SU-DHL-6 (cell line): ENCODE results near the gene CDC20.

Experiments used
- H2AFZ ChIP-seq: fragments of 200-600 bp; sonication (generic); 2 replicates; pipeline ENCODE4 v1.6.1; 2014; ENCODE audit warnings: low read depth, mild to moderate bottlenecking, moderate library complexity, mixed read lengths, antibody characterized with exemption, low read length; ENCODE audit not compliant: severe bottlenecking
- H3F3A ChIP-seq: fragments of 200-600 bp; shearing (Covaris generic); 2 replicates; pipeline ENCODE4 v1.6.0; 2016; ENCODE audit warnings: antibody characterized with exemption, mild to moderate bottlenecking; ENCODE audit not compliant: insufficient read depth
- H3K27ac ChIP-seq: fragments of 200-600 bp; sonication (generic); 2 replicates; pipeline ENCODE4 v1.5.1; 2016; ENCODE audit warnings: low read depth, mild to moderate bottlenecking, low read length, moderate library complexity, mixed read lengths
- H3K27me3 ChIP-seq: fragments of 200-600 bp; sonication (generic), shearing (Covaris generic); 2 replicates; pipeline ENCODE4 v1.6.0; 2014; ENCODE audit warnings: mild to moderate bottlenecking, low read length
- H3K36me3 ChIP-seq: fragments of 200-600 bp; sonication (generic); 2 replicates; pipeline ENCODE4 v1.6.1; 2014; ENCODE audit warnings: mild to moderate bottlenecking, low read length, mixed read lengths
- H3K4me2 ChIP-seq: fragments of 300-600, 200-600 bp; shearing (Covaris generic), sonication (generic); 2 replicates; pipeline ENCODE4 v1.6.0; 2014; ENCODE audit warnings: low read length, low read depth, mild to moderate bottlenecking; ENCODE audit not compliant: poor library complexity, severe bottlenecking
- H3K4me3 ChIP-seq: fragments of 200-600 bp; sonication (generic); 2 replicates; pipeline ENCODE4 v1.5.1; 2014; ENCODE audit warnings: antibody characterized with exemption, low read length, mild to moderate bottlenecking, mixed read lengths; ENCODE audit not compliant: insufficient read depth, poor library complexity, severe bottlenecking
- H3K79me2 ChIP-seq: fragments of 200-600 bp; sonication (generic); 2 replicates; pipeline ENCODE4 v1.6.1; 2014; ENCODE audit warnings: mild to moderate bottlenecking, low read length, moderate library complexity; ENCODE audit not compliant: insufficient read depth
- H3K9ac ChIP-seq: fragments of 200-600 bp; sonication (generic); 2 replicates; pipeline ENCODE4 v1.7.0; 2014; ENCODE audit warnings: mild to moderate bottlenecking, low read length
- H3K9me2 ChIP-seq: fragments of 200-600 bp; sonication (generic); replicated peaks from 2 replicates; pipeline ENCODE4 v1.6.1; 2014; ENCODE audit warnings: low read length; ENCODE audit not compliant: insufficient read depth
- H3K9me3 ChIP-seq: fragments of 200-600 bp; sonication (generic); 2 replicates; pipeline ENCODE4 v1.6.1; 2014; ENCODE audit warnings: low read length, mixed read lengths; ENCODE audit not compliant: insufficient read depth
- H4K20me1 ChIP-seq: fragments of 200-600 bp; sonication (generic); 2 replicates; pipeline ENCODE4 v1.6.1; 2014; ENCODE audit warnings: low read depth, mild to moderate bottlenecking, antibody characterized with exemption, low read length, moderate library complexity, mixed read lengths
- EZH2phosphoT487 ChIP-seq: fragments of 200-600 bp; sonication (generic), shearing (Covaris generic); conservative IDR thresholded peaks from 2 replicates; pipeline ENCODE4 v1.6.1; 2018; ENCODE audit warnings: mild to moderate bottlenecking, antibody characterized with exemption, low read length, moderate library complexity, mixed read lengths
- TF ChIP-seq, protein P1 (sequence below): fragments of 200-600 bp; sonication (generic); IDR thresholded peaks from one replicate; pipeline ENCODE4 v1.5.1; 2017; ENCODE audit warnings: antibody characterized with exemption, mild to moderate bottlenecking, low read length, moderate library complexity; ENCODE audit not compliant: insufficient read depth, poor library complexity, severe bottlenecking

CDC20 gene

DNA sequence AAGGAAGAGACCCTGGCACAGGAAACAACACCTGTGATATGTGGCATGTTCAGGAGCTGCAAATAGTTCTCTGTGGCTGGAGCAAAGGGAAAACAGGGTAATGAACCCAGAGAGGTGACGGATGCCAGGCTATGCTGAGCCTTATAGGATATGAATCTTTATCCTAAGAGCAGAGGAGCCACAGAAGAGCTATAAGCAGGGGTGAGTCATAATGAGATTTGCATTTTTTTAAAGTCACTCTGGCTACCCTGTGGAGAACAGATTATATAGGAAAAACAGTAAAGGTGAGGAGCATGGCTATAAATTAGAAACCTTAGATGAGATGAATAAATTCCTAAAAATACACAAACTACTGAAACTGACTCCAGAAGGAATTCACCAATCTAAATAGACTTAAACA is 34.0 kb upstream of the CDC20 start:
- Histone ChIP-seq H3K79me2 (no peaks in the 10 kb centered on the region), H3K4me3 (no peak overlapping the region), H3K4me2 (no peak overlapping the region), H4K20me1 (no peaks in the 10 kb centered on the region), H3K9ac (no peak overlapping the region), H3F3A (no peaks in the 10 kb centered on the region), H2AFZ (no peak overlapping the region), H3K27me3 (no peaks in the 10 kb centered on the region), H3K36me3 (no peaks in the 10 kb centered on the region), H3K9me2 (no peaks in the 10 kb centered on the region), H3K9me3 (no peaks in the 10 kb centered on the region; the same call in 1 of the 2 replicates), H3K27ac (no peak overlapping the region)
- TF ChIP-seq EZH2phosphoT487 = no peak
- TF ChIP-seq, protein P1, sequence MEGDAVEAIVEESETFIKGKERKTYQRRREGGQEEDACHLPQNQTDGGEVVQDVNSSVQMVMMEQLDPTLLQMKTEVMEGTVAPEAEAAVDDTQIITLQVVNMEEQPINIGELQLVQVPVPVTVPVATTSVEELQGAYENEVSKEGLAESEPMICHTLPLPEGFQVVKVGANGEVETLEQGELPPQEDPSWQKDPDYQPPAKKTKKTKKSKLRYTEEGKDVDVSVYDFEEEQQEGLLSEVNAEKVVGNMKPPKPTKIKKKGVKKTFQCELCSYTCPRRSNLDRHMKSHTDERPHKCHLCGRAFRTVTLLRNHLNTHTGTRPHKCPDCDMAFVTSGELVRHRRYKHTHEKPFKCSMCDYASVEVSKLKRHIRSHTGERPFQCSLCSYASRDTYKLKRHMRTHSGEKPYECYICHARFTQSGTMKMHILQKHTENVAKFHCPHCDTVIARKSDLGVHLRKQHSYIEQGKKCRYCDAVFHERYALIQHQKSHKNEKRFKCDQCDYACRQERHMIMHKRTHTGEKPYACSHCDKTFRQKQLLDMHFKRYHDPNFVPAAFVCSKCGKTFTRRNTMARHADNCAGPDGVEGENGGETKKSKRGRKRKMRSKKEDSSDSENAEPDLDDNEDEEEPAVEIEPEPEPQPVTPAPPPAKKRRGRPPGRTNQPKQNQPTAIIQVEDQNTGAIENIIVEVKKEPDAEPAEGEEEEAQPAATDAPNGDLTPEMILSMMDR = no peak

DNA sequence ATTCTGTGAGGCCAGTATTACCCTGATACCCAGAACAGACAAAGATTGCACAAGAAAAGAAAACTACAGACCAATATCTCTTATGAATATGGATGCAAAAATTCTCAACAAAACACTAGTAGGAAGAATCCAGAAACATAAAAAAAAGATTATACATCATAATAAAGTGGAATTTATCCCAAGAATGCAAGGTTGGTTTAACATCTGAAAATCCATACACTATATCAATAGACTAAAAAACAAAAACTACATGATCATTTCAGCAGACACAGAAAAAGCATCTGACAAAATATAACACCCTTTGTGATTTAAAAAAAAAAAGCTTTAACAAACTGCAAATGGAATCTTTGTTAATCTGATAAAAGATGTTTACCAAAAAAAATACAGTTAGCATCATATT is 33.4 kb upstream of the CDC20 start:
- no peak overlapping the region for H3K9ac ChIP-seq
- H3K9me3 ChIP-seq = no peaks in the 10 kb centered on the region; the same call in 1 of the 2 replicates
- no peak overlapping the region for H3K4me2 ChIP-seq
- TF ChIP-seq, protein P1 = no peak
- no peak for TF ChIP-seq EZH2phosphoT487
- no peak overlapping the region for H2AFZ ChIP-seq
- no peaks in the 10 kb centered on the region for H3K9me2 ChIP-seq
- no peak overlapping the region for H3K4me3 ChIP-seq
- H3K36me3 ChIP-seq = no peaks in the 10 kb centered on the region
- no peaks in the 10 kb centered on the region for H4K20me1 ChIP-seq
- no peaks in the 10 kb centered on the region for H3K27me3 ChIP-seq
- H3K79me2 ChIP-seq = no peaks in the 10 kb centered on the region
- no peaks in the 10 kb centered on the region for H3F3A ChIP-seq
- no peak overlapping the region for H3K27ac ChIP-seq

DNA sequence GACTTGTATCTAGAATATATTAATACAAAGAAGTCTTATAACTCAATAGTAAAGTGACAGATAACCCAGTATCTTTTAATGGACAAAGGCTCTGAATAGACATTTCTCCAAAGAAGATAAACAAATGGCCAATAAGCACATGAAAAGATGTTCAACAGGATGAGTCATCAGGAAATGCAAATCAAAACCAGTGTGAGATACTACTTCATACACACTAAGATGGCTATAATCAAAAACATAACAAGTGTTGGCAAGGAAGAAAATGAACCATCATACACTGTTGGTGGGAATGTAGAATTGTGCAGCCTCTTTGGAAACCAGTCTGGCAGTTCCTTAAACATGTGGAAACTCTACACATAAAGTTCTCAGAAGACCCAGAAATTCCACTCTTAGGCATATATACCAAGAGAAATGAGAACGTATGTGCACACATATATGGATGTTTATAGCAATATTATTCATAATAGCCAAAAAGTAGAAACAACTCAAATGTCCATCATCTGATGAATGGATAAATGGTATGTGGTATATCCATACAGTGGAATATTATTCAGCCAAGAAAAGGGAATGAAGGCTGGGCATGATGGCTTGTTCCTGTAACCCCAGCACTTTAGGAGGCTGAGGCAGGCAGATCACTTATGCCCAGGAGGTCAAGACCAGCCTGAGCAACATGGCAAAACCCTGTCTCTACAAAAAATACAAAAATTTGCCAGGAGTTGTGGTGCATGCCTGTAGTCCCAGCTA is 31.1 kb upstream of the CDC20 start:
- no peak overlapping the region for H3K4me3 ChIP-seq
- no peaks in the 10 kb centered on the region for H3F3A ChIP-seq
- no peaks in the 10 kb centered on the region; the same call in 1 of the 2 replicates for H3K9me3 ChIP-seq
- no peak for TF ChIP-seq EZH2phosphoT487
- TF ChIP-seq, protein P1 = no peak
- no peak overlapping the region for H3K27ac ChIP-seq
- H3K9ac ChIP-seq = no peak overlapping the region
- no peak overlapping the region for H3K4me2 ChIP-seq
- no peaks in the 10 kb centered on the region for H3K9me2 ChIP-seq
- no peaks in the 10 kb centered on the region for H3K36me3 ChIP-seq
- no peak overlapping the region for H2AFZ ChIP-seq
- H3K27me3 ChIP-seq = no peaks in the 10 kb centered on the region
- no peaks in the 10 kb centered on the region for H3K79me2 ChIP-seq
- no peaks in the 10 kb centered on the region for H4K20me1 ChIP-seq
